SIG-M5 treated with dmso at 0.1 percent for 504 hours (cell line): ENCODE results near the gene ACTG2.

Experiments
- DNase-seq: peaks from one replicate; lab custom pipeline; 2025; ENCODE audit not compliant: unreplicated experiment; lab: John Stamatoyannopoulos, UW

Gene ACTG2

GRCh38 chr2:73911548-73912208 lies 18.9 kb downstream of the ACTG2 start:
- no peak for DNase-seq

- no peak for DNase-seq
These were observed 20.7 kb downstream of the ACTG2 start for GRCh38 chr2:73913414-73914054.

GRCh38 chr2:73914667-73915066 lies 21.9 kb downstream of the ACTG2 start:
- no peak for DNase-seq

- no peak for DNase-seq
These were observed 22.7 kb downstream of the ACTG2 start for GRCh38 chr2:73915437-73915993.

GRCh38 chr2:73916666-73917065 lies 23.9 kb downstream of the ACTG2 start:
- no peak for DNase-seq

GRCh38 chr2:73917296-73917695 lies 24.5 kb downstream of the ACTG2 start:
- DNase-seq: no peak

GRCh38 chr2:73917696-73918207 lies 24.9 kb downstream of the ACTG2 start:
- DNase-seq: no peak

- DNase-seq: no peak
These were observed 26.0 kb downstream of the ACTG2 start for GRCh38 chr2:73918856-73919255.

- DNase-seq: no peak
These were observed 26.9 kb downstream of the ACTG2 start for GRCh38 chr2:73919596-73920228.

GRCh38 chr2:73920577-73921545 lies 28.1 kb downstream of the ACTG2 start:
- peak; percentile 48 for DNase-seq

- no peak for DNase-seq
These were observed 28.8 kb downstream of the ACTG2 start for GRCh38 chr2:73921581-73921980.

GRCh38 chr2:73922681-73923080 lies 29.9 kb downstream of the ACTG2 start:
- DNase-seq: no peak

GRCh38 chr2:73925033-73925704 lies 32.4 kb downstream of the ACTG2 start:
- peak; percentile 39 for DNase-seq

- peak; percentile 43 for DNase-seq
These were observed 33.2 kb downstream of the ACTG2 start for GRCh38 chr2:73925853-73926492.

- DNase-seq: peak; percentile 100
These were observed 33.9 kb downstream of the ACTG2 start, which contains the start of gene DGUOK for GRCh38 chr2:73926493-73927327. DGUOK (plus strand) TSS chr2:73926880; CDS start chr2:73926911, 31 bp downstream.

- DNase-seq: no peak
These were observed 34.5 kb downstream of the ACTG2 start for GRCh38 chr2:73927344-73927743.

- DNase-seq: peak; percentile 19
These were observed 36.1 kb downstream of the ACTG2 start for GRCh38 chr2:73928963-73929347.

- DNase-seq: no peak
These were observed 37.6 kb downstream of the ACTG2 start for GRCh38 chr2:73930386-73930785.
